ENCODE data around the gene KIF21B. TPM values are rescaled to one million over a fixed set of nuclear protein-coding genes. Genes with fewer than 3 reads are reported as not detected.

The KIF21B gene
- total and polyA plus RNA-seq, 2 of the 4 experiments (the other 2 are of a cell fraction) = 0.36 to 0.55 TPM

DNA sequence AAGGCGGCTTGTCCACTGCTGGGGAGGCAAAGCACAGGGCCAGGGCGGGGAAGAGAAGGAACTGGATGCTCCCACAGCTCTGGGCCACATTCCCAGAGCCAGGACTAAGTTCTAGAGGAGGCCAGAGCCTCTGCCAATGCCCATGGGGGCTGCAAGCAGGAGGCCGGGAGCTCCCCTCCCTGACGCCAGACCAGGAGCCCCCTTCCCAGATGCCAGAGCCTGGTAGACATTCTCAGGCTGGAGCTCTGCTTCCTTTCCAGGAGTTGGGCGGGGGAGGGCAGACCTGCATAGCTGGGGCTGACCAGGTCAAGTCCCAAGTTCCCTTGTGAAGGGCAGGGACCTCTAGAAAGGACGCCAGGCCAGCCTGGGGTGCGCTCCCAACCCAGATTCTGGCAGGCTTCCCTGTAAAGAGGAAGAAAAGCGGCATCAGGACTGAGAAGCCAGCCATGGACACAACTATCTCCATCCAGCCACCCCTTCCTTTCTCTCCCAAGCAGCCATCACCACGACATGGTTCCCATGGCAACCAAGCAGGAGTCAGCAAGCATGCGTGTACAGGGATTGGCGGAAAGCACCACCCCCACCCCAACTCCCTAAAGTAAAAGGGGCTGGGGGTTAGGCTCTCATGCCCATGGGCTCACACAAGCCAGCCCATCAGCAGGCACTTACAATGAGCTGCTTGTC, 13.4 kb downstream of the KIF21B start:
- no TSS peak for BruUV-seq (replicated peaks)
- H3K4me1 ChIP-seq (ENCODE audit: control insufficient read depth, insufficient read depth, low read length) = no peaks in the 10 kb centered on the region
- POLR2A ChIA-PET (ENCODE audit: unreplicated experiment) = no interaction called here
- no peak overlapping the region for H2BK20ac ChIP-seq (ENCODE audit: low read depth, low read length)
- DNase-seq (no peak), ATAC-seq (ENCODE audit: low read depth) (no peak)
- in situ Hi-C loops (cut with MboI; ENCODE audit: low sequenced_read_pairs) = no loop called here
- intact Hi-C loops (cut with micrococcal nuclease) = no loop called here
- H3K9me3 ChIP-seq (ENCODE audit: control insufficient read depth, insufficient read depth, low read length) = no peaks in the 10 kb centered on the region
- H3K14ac ChIP-seq (replicated peaks; ENCODE audit: low read depth, low read length) = no peak overlapping the region
- H3K4me3 ChIP-seq (ENCODE audit: insufficient read depth, low read depth, low read length) = no peak overlapping the region
- H3K56ac ChIP-seq (ENCODE audit: extremely low read depth, insufficient read depth, low read length) = no peak overlapping the region
- H3K27me3 ChIP-seq (ENCODE audit: control insufficient read depth, insufficient read depth, low read length) = peaks cover 44% of the 10 kb centered on the region
- no peak overlapping the region for H2BK15ac ChIP-seq (ENCODE audit: low read depth, low read length)
- no peaks in the 10 kb centered on the region for H4K20me1 ChIP-seq (ENCODE audit: insufficient read depth, low read length)
- H4K5ac ChIP-seq (ENCODE audit: low read depth, low read length) = no peak overlapping the region
- no peak overlapping the region for H3K4me2 ChIP-seq (ENCODE audit: low read depth, low read length)
- dilution Hi-C loops (cut with HindIII; ENCODE audit: low sequenced_read_pairs, unreplicated experiment) = no loop called here
- WGBS, 2 experiments (ENCODE audit: extremely low coverage in 2 of 2, insufficient read length in 1 of 2) = 67% methylated on average over 1 of the region's 11 CpGs; no CpG with 5 or more reads in 1 of the 2 experiments
- no peak overlapping the region for H3K18ac ChIP-seq (ENCODE audit: low read depth, low read length)
- H2AFZ ChIP-seq (replicated peaks; ENCODE audit: low read length, poor library complexity) = peak overlapping the region; percentile 8
- no peak for TF ChIP-seq MAFK (IDR thresholded peaks at IDR 0.05; ENCODE audit: low read depth, low read length)
- TF ChIP-seq FOS (IDR thresholded peaks at IDR 0.05; ENCODE audit: low read depth, low read length) = no peak
- TF ChIP-seq MXI1 (IDR thresholded peaks at IDR 0.05; ENCODE audit: borderline replicate concordance, low read depth, low read length) = no peak
- TF ChIP-seq RCOR1 (IDR thresholded peaks at IDR 0.05; ENCODE audit: insufficient replicate concordance, low read length) = no peak
- TF ChIP-seq SMC3 (IDR thresholded peaks at IDR 0.05; ENCODE audit: low read depth, low read length) = no peak
- TF ChIP-seq, protein P1, sequence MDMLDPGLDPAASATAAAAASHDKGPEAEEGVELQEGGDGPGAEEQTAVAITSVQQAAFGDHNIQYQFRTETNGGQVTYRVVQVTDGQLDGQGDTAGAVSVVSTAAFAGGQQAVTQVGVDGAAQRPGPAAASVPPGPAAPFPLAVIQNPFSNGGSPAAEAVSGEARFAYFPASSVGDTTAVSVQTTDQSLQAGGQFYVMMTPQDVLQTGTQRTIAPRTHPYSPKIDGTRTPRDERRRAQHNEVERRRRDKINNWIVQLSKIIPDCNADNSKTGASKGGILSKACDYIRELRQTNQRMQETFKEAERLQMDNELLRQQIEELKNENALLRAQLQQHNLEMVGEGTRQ (IDR thresholded peaks at IDR 0.05; ENCODE audit: low read depth, low read length) = no peak
- TF ChIP-seq POLR2A (IDR thresholded peaks at IDR 0.05; ENCODE audit: low read depth, low read length) = no peak
- TF ChIP-seq, protein P2, sequence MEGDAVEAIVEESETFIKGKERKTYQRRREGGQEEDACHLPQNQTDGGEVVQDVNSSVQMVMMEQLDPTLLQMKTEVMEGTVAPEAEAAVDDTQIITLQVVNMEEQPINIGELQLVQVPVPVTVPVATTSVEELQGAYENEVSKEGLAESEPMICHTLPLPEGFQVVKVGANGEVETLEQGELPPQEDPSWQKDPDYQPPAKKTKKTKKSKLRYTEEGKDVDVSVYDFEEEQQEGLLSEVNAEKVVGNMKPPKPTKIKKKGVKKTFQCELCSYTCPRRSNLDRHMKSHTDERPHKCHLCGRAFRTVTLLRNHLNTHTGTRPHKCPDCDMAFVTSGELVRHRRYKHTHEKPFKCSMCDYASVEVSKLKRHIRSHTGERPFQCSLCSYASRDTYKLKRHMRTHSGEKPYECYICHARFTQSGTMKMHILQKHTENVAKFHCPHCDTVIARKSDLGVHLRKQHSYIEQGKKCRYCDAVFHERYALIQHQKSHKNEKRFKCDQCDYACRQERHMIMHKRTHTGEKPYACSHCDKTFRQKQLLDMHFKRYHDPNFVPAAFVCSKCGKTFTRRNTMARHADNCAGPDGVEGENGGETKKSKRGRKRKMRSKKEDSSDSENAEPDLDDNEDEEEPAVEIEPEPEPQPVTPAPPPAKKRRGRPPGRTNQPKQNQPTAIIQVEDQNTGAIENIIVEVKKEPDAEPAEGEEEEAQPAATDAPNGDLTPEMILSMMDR (conservative IDR thresholded peaks at IDR 0.05; ENCODE audit: low read depth, low read length) = no peak
- TF ChIP-seq NFE2L2 (IDR thresholded peaks at IDR 0.05; ENCODE audit: low read depth, low read length) = no peak
- no peaks in the 10 kb centered on the region for H3K36me3 ChIP-seq (ENCODE audit: control insufficient read depth, insufficient read depth, low read length)
- no peaks in the 10 kb centered on the region; the same call in 1 of the 2 replicates for H3K9me1 ChIP-seq (ENCODE audit: insufficient read depth, low read length)
- no peak overlapping the region for H2AK5ac ChIP-seq (ENCODE audit: low read depth, low read length)
- no peaks in the 10 kb centered on the region for H3K79me1 ChIP-seq (ENCODE audit: low read depth in 1 of 2, low read length in 2 of 2)
- H3K9ac ChIP-seq (ENCODE audit: low read depth, low read length) = no peak overlapping the region
- H2BK120ac ChIP-seq (ENCODE audit: low read depth, low read length) = no peak overlapping the region
- H4K8ac ChIP-seq (ENCODE audit: low read depth in 2 of 2, low read length in 2 of 2) = no peak overlapping the region
- H2AK9ac ChIP-seq (replicated peaks; ENCODE audit: low read depth, low read length, poor library complexity) = no peak overlapping the region
- H3K27ac ChIP-seq (ENCODE audit: insufficient read depth, low read length) = no peak overlapping the region
- no peak overlapping the region for H3K4ac ChIP-seq (ENCODE audit: low read depth, low read length)
- H4K91ac ChIP-seq (ENCODE audit: insufficient read depth, low read depth, low read length) = no peak overlapping the region
- H3K23ac ChIP-seq (ENCODE audit: low read depth, low read length) = no peak overlapping the region
- CTCF ChIA-PET = no interaction called here
- H2BK5ac ChIP-seq (ENCODE audit: low read depth, low read length, poor library complexity, severe bottlenecking) = no peak overlapping the region

Measured in IMR-90 (cell line).